ENCODE data around the gene APP.
A peak's percentile ranks its signal among the peaks of the same experiment; 100 is the strongest.
"Not testable (repeated sequence)": the region's sequence is repeated elsewhere in the genome, so short reads cannot be mapped to it uniquely, and the experiment has no call there.

The APP gene

DNA sequence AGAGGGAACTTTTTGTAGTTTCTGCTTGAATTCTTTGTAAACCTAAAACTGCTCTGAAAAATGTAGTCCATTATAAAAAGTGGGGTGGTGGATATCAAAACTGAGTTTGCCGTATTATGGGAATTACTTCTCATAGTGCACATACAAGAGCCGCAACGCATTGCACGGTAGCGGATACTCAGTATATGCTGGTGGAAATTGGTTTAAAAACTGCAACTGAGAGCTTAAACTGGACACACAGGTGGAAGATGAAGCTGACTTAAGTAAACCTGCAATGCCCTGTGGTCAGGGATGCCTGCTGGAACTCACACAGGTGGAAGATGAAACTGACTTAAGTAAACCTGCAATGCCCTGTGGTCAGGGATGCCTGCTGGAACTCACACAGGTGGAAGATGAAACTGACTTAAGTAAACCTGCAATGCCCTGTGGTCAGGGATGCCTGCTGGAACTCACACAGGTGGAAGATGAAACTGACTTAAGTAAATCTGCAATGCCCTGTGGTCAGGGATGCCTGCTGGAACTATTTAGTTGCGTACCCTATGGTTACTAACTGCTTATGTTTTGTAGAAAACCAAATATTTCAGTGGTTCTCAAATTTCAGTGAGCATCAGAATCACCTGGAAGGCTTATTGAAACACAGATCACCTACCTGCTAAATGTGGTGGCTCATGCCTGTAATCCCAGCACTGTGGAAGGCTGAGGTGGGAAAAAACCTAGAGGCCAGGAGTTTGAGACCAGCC, 147.8 kb downstream of the APP start:
- DNase-seq (ENCODE audit: low spot score), result not testable (repeated sequence)

- no peak for DNase-seq (ENCODE audit: low spot score)
Observed at GRCh38 chr21:26020510-26020909, 150.1 kb downstream of the APP start.

GRCh38 chr21:26020081-26020480, 150.5 kb downstream of the APP start:
- DNase-seq (ENCODE audit: low spot score), result no peak

DNA sequence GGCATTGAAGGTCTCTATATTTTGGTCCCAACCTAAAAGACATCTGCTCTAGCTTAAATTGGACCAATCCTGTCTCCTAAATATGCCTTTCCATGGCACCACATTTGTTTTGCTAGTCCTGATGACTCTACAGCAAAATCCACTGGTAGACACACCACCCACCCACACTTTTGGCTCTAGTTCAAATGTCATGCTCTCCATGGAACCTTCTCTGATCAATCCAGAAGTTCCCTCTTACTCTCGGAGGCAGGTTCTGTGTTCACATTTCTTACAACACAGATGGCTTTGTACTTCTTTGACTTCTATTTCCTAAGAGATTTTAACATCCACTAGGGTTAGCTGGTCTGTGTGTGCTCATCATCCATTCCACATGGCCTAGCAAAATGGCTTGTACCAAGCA, 151.3 kb downstream of the APP start:
- DNase-seq (ENCODE audit: low spot score), result no peak

- DNase-seq (ENCODE audit: low spot score), result no peak
Observed at GRCh38 chr21:26013970-26014369, 156.6 kb downstream of the APP start.

DNA sequence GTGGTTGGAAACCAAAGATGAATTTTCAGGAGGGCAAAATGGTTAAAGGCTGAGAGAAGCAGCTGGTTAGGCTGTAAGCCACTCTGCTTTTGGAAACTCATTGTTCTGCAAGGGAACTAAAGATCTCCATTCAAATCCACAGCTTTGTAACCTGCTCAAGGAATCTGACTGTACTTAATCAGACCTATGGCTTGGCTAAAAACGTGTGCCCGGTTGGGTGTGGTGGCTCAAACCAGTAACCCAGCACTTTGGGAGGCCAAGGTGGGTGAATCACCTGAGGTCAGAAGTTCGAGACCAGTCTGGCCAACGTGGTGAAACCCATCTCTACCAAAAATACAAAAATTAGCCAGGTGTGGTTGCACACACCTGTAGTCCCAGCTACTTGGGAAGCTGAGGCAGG, 158.1 kb downstream of the APP start:
- DNase-seq (ENCODE audit: low spot score), result not testable (repeated sequence)

DNA sequence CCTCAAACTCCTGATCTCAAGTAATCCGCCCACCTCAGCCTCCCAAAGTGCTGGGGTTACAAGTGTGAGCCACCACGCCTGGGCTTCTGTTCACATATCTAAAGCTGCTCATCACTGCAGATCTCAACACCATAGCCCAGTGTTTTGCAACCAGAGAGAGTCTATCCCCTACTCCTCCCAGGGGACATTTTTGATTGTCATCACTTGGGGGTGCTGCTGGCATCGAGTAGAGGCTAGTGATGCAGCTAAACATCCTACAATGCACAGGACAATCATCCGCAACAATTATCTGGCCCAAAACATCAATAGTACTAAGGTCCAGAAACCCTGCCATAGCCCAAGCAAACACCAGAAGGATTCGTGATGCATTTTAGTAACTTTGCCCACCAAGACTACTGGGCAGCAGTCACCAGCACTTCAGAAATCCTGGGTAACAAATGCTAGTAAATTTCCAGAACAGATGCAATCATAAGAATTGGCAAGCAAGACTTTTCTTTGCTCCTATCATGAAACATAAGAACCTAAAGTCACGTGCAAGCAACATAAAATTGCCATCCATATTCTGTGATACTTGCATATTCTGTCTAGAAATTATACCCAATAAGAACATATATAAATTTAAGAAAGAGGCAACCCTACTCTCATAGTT, 159.2 kb downstream of the APP start:
- no peak for DNase-seq (ENCODE audit: low spot score)

DNA sequence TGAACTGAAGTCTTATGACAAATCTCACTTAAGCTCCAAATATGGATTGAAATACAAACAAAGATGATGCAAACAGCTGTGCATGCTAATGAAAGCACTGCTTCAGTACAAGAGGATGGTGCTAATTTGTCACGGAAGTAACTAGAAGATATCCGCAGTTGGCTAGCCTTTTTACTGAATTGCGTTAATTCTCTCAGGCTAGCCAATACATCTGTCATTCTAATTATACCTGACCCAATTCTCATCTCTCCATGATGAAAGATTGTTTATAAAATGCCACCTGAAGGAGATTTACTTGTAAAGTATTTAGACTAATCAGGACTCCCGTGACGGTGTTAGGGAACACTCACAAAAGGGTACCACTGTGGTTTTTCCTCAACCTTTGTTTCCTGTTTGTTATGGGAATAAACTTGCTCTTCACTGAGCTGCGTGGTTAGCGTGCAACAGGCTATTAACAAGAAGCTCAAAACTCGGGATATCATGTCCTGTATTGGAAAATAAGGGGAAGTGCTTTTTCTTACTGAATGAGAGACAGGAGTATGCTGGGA, 162.5 kb downstream of the APP start:
- no peak for DNase-seq (ENCODE audit: low spot score)

DNA sequence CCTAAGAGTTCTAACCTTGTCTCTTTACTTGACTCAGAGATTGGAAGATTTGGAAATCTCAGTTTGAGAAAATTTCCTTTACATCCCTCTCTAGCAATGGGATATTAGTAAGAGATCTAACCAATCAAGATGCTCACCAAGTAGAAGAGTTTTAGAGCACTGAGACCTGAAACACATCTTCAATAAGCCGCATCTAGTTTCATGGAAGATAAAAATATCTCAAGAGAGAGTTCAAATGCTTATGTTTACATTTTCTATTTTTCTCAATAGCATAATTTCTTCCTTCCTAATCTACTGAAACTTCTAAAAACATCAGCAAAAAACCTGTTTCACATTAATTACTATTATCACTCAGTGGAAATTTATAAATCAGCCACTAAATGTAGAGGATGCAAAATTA, 165.1 kb downstream of the APP start:
- DNase-seq (ENCODE audit: low spot score), result no peak

- no peak for DNase-seq (ENCODE audit: low spot score)
Observed at GRCh38 chr21:26003404-26003803, 167.2 kb downstream of the APP start.

DNA sequence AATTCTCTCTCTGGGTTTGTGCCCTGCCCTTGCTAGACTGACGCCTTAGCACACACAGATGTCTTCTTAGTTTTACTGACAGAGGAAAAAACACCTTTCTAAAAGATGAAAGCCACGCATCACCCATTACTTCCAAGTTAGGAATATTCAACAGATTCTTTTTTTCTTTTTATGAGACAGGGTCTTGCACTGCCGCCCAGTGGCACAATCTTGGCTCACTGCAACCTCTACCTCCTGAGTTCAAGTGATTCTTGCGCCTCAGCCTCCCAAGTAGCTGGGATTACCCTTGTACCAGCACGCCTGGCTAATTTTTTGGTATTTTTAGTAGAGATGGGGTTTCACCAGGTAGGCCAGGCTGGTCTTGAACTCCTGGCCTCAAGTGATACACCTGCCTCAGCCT, 169.2 kb downstream of the APP start:
- no peak for DNase-seq (ENCODE audit: low spot score)

GRCh38 chr21:25999921-26000582, 170.5 kb downstream of the APP start:
- no peak for DNase-seq (ENCODE audit: low spot score)

GRCh38 chr21:25997788-25998611, 172.6 kb downstream of the APP start:
- peak; percentile 87 for DNase-seq (ENCODE audit: low spot score)

GRCh38 chr21:25995278-25995677, 175.3 kb downstream of the APP start:
- DNase-seq (ENCODE audit: low spot score), result peak; percentile 80

DNA sequence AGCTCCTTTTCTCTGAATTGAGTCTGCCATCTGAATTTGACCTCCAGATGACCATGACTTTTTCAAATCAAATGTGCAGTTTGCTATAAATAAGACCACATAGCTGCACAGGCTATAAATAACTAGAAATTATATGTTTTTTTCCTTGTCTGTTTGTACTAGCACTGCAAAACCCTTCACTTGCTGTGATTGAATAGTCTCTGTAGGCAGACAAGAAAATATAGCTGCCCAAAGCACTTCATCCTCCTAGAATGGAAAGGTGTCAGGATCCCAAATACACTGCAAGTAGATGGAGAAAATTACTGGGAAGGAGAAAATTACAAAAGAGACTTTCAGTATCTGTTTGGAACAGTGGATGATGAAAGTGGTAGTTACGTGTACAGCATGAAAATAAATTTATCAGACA, 175.8 kb downstream of the APP start:
- peak; percentile 58 for DNase-seq (ENCODE audit: low spot score)

- DNase-seq (ENCODE audit: low spot score), result no peak
Observed at GRCh38 chr21:25988738-25989137, 181.8 kb downstream of the APP start.

GRCh38 chr21:25987531-25987930, 183.0 kb downstream of the APP start:
- DNase-seq (ENCODE audit: low spot score), result no peak

GRCh38 chr21:25986928-25987327, 183.6 kb downstream of the APP start:
- no peak for DNase-seq (ENCODE audit: low spot score)

DNA sequence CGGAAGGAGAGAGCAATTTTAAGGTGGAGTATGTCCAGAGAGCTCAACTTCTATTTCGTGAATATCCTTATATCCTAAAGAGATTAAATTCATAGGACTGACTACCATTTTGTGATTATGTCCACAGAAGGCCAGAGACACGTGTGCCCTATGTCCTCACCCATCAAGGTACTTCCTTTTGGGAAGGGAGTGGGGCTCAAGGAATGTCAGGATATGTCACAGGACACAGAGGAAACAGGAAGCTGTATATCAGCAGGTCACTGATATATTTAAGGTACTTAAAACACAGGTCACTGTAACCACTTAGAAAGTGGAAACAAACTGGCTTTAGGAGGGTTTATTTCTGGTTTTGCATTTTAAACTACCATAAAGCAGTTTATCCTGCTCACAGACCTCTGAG, 184.6 kb downstream of the APP start:
- DNase-seq (ENCODE audit: low spot score), result no peak

DNA sequence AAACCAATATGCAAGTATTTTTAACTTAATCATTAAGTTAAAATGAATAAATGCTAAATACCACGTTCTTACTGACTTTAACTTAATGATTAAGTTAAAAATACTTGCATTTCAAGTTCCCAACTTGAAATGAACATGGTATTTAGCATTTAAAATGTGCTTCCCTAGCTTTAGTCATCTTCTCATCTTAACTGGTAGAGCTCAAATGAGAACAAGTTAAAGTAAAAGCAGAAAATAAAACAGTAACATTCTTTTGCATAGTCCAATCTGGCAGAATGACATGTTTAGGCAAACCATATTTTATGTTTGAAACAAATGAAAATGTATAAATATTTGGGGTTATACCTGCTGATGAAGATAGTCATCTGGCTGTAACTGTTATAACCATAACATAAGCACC, 186.0 kb downstream of the APP start:
- DNase-seq (ENCODE audit: low spot score), result no peak

DNA sequence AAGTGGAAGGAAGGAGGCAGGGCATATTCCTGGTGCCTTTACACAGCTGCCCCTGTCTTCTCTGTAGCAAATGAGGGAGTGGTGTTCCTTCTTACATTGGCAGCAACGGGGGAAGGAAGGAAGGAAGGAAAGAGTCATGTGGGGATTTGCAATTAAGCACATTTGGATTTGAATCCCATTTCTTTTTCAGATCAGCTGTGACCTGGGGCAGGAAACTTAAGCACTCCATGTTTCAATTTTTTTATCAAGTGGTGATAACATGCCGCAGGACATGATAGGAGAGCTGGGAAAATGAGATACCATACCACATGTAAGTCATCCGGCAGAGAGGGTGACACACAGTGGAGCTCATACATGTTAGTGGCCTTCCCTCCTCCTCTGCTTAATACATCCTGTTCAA, 186.8 kb downstream of the APP start:
- no peak for DNase-seq (ENCODE audit: low spot score)

DNA sequence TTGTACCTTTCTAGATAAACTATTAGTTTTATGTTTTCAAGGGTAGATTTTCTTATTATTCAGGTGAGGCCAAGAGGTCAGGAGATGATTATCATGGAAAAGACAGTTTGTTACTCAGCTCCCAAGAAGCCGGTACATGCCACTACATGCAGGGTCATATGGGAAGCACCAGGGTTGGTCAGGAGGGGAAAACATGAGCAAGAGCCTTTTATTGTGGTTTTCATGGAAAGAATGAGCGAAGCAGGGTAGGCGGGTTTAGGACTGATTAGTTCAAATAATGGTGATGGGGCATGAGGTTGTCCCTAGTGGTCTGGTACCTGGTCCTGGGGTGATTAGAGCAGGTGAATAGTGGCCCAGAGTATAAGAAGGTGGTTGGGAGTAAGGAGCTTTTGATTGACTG, 189.9 kb downstream of the APP start:
- DNase-seq (ENCODE audit: low spot score), result no peak

Data from putamen (tissue), 1 donor.